NCI-H446 (cell line): ENCODE measurements around the gene ITPRIP.

ENCODE experiments used
- DNase-seq, 2 experiments: peaks; one replicate each; lab custom pipeline; 2025; lab: John Stamatoyannopoulos, UW

ITPRIP gene

GRCh38 chr10:104340641-104341040 is 2.4 kb upstream of the ITPRIP start:
- no peak for DNase-seq

DNA sequence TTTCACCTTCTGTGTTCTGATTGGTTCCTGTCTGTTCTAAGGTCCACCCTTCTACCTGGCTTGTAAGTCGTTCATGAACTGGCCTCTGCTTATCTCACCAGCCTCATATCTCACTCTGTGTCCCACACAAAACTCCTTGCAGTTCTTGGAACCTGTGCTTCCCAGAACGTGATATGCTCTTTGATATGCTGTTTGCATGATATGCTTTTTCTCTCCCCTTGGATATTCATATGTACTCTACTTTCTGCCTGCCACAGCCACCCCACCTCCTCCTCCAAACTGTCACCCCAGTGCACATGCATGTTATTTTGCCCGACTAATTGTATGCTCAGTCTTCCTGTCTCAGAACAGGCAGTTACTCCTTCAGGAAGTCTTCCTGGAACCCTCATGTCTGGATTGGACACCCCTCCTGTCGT is 1.9 kb upstream of the ITPRIP start:
- DNase-seq: no peak

GRCh38 chr10:104339469-104340110 is 1.3 kb upstream of the ITPRIP start:
- DNase-seq: peak; percentile 21 to 53

- DNase-seq: no peak
These were observed 712 bp downstream of the ITPRIP start for GRCh38 chr10:104337521-104337984.

DNA sequence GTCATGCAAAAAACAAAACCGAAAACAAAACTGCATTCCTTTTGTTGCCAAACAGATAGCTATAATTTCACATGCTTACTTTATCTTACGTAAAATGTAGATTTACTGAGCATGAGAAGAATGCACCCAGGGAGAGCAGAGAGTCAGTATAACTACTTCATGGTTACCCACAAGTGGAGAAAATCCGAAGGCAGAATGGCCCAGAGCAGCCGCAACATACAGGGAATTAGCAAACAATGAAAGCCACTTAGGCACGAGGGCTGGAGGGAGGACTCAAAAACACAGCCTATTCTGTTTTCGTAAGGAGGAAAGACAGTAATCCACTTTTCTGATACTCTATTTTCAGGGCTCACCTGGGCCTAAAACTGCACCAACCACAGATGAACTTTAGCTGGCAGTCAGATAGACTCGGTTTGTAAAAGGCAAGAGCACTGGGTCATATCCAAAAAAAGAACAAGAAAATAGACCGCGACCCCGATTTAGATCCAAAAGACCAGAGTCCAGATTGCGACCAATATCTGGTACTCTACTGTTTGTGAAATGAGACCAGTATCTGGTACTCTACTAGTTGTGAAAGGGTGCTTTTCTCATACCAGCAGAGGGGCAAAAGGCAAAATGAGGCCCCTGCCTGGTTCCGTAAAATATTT is 1.3 kb downstream of the ITPRIP start:
- DNase-seq: no peak

GRCh38 chr10:104334965-104335650 is 3.2 kb downstream of the ITPRIP start:
- DNase-seq: no peak

DNA sequence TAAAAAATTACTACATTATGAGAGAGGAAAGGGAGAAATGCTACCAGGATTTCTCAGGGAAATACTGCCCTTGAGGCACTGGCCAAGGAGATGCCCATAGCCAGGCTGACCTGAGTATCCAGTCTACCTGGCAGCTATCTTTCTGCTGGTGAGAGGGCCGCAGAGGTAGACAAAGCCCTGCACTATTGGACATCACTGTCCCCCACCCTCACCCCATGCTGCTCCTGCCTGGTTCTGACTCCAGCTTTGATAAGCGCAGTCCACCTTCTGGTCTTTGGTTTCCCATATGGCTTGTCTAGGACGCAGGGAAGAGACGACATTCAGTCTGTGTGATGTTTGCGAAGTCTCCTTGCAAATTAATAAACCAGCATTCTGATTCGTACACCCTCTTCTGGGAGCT is 3.7 kb downstream of the ITPRIP start:
- no peak for DNase-seq

GRCh38 chr10:104333728-104334373 is 4.4 kb downstream of the ITPRIP start:
- DNase-seq: no peak

GRCh38 chr10:104333032-104333727 is 5.1 kb downstream of the ITPRIP start:
- DNase-seq: no peak

DNA sequence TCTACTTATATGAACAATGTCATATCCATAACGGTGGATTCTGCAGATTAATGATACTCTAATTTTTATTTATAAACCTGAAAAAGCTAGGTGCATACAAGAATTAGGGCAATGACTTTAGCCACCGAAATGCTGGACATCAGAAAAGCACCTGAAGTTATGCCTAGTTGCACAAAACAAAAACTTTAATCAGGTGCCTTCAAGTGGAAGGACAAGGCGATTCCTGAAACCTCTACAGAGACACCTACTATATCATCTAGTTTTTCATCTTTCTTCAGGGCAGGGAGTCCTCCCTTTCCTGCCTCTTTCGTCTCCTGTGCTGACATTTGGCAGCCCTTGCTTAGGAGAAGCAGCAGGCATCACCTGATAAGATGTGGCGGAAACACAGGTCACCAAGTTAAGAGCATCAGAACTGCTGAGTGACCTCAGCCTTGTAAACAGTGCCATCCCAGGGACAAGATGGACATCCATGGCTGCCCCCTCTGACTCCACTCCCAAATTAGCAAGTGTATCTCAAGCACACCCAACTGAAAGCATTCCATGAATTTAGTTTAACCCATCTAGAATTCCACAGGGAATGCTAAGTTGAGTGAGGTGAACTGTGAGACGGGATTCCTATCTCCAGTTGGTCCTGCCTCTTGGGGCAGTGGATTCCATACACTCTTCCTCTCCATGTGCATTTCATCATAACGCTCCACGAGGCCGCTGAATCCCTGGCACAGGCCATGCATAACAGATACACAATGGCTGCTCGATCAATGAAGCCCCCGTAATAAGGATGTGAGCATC is 5.8 kb downstream of the ITPRIP start:
- no peak for DNase-seq

DNA sequence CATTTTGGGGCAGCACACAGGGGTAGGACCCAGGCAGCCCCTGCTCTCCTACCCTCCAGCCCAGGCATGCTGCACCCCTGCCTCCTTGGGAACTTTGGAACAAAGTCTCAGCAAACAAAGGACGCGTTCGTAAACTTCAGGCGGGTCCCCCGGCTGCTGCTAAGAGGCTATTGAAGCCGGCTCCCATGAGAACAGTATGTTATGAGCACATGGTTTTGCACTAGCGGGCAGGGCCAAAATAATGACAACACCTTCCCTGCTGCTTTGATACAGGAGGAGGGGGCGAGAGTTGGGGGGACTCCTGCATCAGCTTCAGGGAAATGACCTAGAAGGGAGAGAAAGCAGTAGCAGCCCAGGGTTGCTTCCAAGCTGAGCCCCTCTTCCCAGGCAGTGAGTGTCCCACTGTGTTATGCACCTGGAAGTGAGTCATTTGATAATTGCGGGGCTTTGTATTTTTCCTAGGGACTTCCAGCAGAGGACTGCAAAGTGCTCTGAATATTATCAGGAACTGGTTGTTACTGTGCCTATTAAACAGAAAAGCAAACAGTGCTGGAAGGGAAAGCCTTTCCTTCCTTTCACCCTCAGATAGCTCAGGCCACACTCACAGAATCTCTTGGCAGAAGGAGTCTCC is 6.9 kb downstream of the ITPRIP start:
- no peak for DNase-seq

DNA sequence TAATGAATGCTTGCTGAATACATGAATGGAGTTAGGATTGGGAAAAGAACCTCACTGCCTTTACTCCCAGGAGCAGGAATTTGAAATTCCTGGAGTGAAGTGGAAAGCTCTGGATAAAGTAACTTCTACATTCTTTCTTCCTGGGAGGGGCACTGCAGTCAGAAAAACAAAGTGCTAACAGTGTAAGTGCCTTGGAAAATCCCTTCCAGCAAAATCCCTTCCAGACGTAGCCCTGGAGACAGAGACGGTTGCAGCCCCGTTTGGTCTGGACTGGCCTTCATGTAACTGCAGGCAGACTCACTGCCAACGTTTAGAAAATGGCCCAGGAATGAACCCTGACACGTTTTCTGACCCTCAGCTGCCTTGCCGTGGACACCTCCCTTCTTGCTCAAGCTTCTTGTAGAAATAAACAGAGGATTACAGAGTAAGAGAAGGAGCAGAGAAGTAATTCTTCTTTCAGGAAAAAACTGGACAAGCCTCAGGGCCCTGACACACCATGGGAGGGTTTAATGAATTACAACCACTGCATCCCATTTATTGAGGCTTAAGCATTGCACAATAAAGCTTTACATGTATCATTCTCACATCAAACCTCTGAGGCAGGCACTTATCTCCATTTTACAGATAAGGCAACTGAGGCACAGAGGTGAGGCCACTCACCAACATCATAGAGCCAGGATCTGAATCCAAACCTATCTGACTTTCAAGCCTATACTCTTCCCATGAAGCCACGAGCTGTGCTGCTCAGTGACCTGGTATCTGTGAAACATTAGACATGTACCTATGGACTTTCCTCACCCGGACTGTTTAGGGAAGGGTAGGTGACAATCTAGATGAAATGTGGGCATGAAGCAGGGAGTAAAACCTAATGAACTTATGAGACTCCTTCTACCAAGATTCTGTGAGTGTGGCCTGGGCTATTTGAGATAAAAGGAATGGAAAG is 7.8 kb downstream of the ITPRIP start:
- DNase-seq: no peak

GRCh38 chr10:104329735-104330134 is 8.5 kb downstream of the ITPRIP start:
- no peak for DNase-seq

GRCh38 chr10:104328896-104329710 is 9.2 kb downstream of the ITPRIP start:
- no peak for DNase-seq

- DNase-seq: no peak
These were observed 9.7 kb downstream of the ITPRIP start for GRCh38 chr10:104328646-104328895.

GRCh38 chr10:104327745-104328645 is 10.3 kb downstream of the ITPRIP start:
- DNase-seq: no peak

GRCh38 chr10:104326991-104327610 is 11.2 kb downstream of the ITPRIP start:
- DNase-seq: no peak
